HepG2 (cell line): ENCODE data around the gene STIP1. TPM values are rescaled to one million over a fixed set of nuclear protein-coding genes. Genes with fewer than 3 reads are reported as not detected.

Experiments used
- AHR ChIP-seq: IDR thresholded peaks from 2 replicates; pipeline ENCODE4 v1.6.1; 2018; ENCODE audit warnings: missing genetic modification reagents, missing compliant biosample characterization
- ATF6 ChIP-seq: sonication (generic); formaldehyde crosslinking; conservative IDR thresholded peaks from 2 replicates; pipeline ENCODE4 v1.4.0; 2020; ENCODE audit warnings: missing genetic modification reagents
- ATM ChIP-seq: fragments of 450-650 bp; IDR thresholded peaks from 2 replicates; pipeline ENCODE4 v1.7.1; 2017; ENCODE audit warnings: mild to moderate bottlenecking, borderline replicate concordance
- CEBPG ChIP-seq: IDR thresholded peaks from 2 replicates; pipeline ENCODE4 v1.6.1; 2016
- FOXJ3 ChIP-seq: sonication (generic); formaldehyde crosslinking; IDR thresholded peaks from 2 replicates; pipeline ENCODE4 v1.4.0; 2020; ENCODE audit warnings: missing genetic modification reagents, mild to moderate bottlenecking, borderline replicate concordance
- MLXIP ChIP-seq: sonication (generic); formaldehyde crosslinking; IDR thresholded peaks from 2 replicates; pipeline ENCODE4 v1.9.0; 2021; ENCODE audit warnings: missing genetic modification reagents, borderline replicate concordance
- NR2C2 ChIP-seq: sonication (generic); formaldehyde crosslinking; IDR thresholded peaks from 2 replicates; pipeline ENCODE4 v1.4.0; 2020; ENCODE audit warnings: missing genetic modification reagents, mild to moderate bottlenecking, moderate library complexity, borderline replicate concordance
- RAD51 ChIP-seq: fragments of 450-650 bp; IDR thresholded peaks from 2 replicates; pipeline ENCODE4 v1.6.1; 2016; ENCODE audit warnings: borderline replicate concordance
- RARA ChIP-seq: IDR thresholded peaks from 2 replicates; pipeline ENCODE4 v1.6.1; 2016; ENCODE audit warnings: missing genetic modification reagents, missing compliant biosample characterization
- SCMH1 ChIP-seq: sonication (generic); formaldehyde crosslinking; IDR thresholded peaks from 2 replicates; pipeline ENCODE4 v1.9.0; 2021; ENCODE audit warnings: missing genetic modification reagents, mild to moderate bottlenecking, borderline replicate concordance
- SETDB1 ChIP-seq: sonication (generic); formaldehyde crosslinking; IDR thresholded peaks from 2 replicates; pipeline ENCODE4 v1.5.1; 2020; ENCODE audit warnings: missing genetic modification reagents, mild to moderate bottlenecking, borderline replicate concordance
- SIX4 ChIP-seq: sonication (generic); formaldehyde crosslinking; IDR thresholded peaks from 2 replicates; pipeline ENCODE4 v1.4.0; 2020; ENCODE audit warnings: missing genetic modification reagents
- ZBTB44 ChIP-seq: sonication (generic); formaldehyde crosslinking; IDR thresholded peaks from 2 replicates; pipeline ENCODE4 v1.4.0; 2020; ENCODE audit warnings: missing genetic modification reagents
- ZBTB46 ChIP-seq: sonication (generic); formaldehyde crosslinking; IDR thresholded peaks from 2 replicates; pipeline ENCODE4 v1.4.0; 2020; ENCODE audit warnings: mild to moderate bottlenecking, missing genetic modification reagents, borderline replicate concordance
- ZFP1 ChIP-seq: IDR thresholded peaks from 2 replicates; pipeline ENCODE4 v1.6.1; 2016
- ZFP91 ChIP-seq: sonication (generic); formaldehyde crosslinking; IDR thresholded peaks from 2 replicates; pipeline ENCODE4 v1.9.0; 2022; ENCODE audit warnings: missing genetic modification reagents, mild to moderate bottlenecking, borderline replicate concordance
- ZKSCAN5 ChIP-seq: sonication (generic); formaldehyde crosslinking; IDR thresholded peaks from 2 replicates; pipeline ENCODE4 v1.5.1; 2020; ENCODE audit warnings: mild to moderate bottlenecking, missing genetic modification reagents
- ZNF614 ChIP-seq: IDR thresholded peaks from 2 replicates; pipeline ENCODE4 v1.6.1; 2018; ENCODE audit warnings: missing biosample characterization, missing genetic modification reagents, inconsistent platforms, borderline replicate concordance
- ZSCAN31 ChIP-seq: sonication (generic); formaldehyde crosslinking; IDR thresholded peaks from 2 replicates; pipeline ENCODE4 v1.5.0; 2020; ENCODE audit warnings: low read depth, mild to moderate bottlenecking, missing genetic modification reagents
- polyA plus RNA-seq, 8 experiments: library from polyadenylated mRNA; depleted of rRNA in 3 of 8; stranded (reverse) in 7 of 8; unstranded in 1 of 8; fragments of >200 nt; fragmentation: Illumina TruSeq in 4 of 8; extraction: Trizol in 4 of 8; gene quantifications; 2 replicates each; pipeline versions ENCODE4 v1.2.1 to v1.2.3, GENCODE V29; 2011 to 2016; ENCODE audit warnings: low read depth in 4 of 8, missing spikeins in 1 of 8, mixed read lengths in 1 of 8; ENCODE audit not compliant: insufficient read depth in 1 of 8
- total RNA-seq, 5 experiments: library from RNA; depleted of rRNA; stranded (reverse); fragments of >200 nt; fragmentation: Illumina TruSeq; extraction: Trizol; gene quantifications; 2 replicates each; pipeline ENCODE4 v1.2.3, GENCODE V29; 2016; ENCODE audit warnings: low read depth in 1 of 5

Gene STIP1
- total and polyA plus RNA-seq, 2 of the 13 experiments (the other 11 are each of a cell fraction or from before 2014, with no cell fraction given), result 81.1 to 217 TPM

- TF ChIP-seq ZFP91 (CRISPR knock-in tag), result peak; percentile 95
- TF ChIP-seq ATM, result no peak
- no peak for TF ChIP-seq RAD51
- peak; percentile 42; the same call in 1 of the 2 replicates for TF ChIP-seq AHR (CRISPR knock-in tag)
- peak; percentile 55 for TF ChIP-seq ZSCAN31 (CRISPR knock-in tag)
- TF ChIP-seq ZFP1, result no peak
- peak; percentile 40; the same call in 1 of the 2 replicates for TF ChIP-seq ZNF614 (CRISPR knock-in tag)
- TF ChIP-seq SCMH1 (CRISPR knock-in tag), result no peak
- no peak; the same call in 1 of the 2 replicates for TF ChIP-seq ZBTB44 (CRISPR knock-in tag)
- no peak for TF ChIP-seq ZKSCAN5 (CRISPR knock-in tag)
- TF ChIP-seq NR2C2, result peak; percentile 60; the same call in 1 of the 2 replicates
- TF ChIP-seq SETDB1 (CRISPR knock-in tag), result no peak
- TF ChIP-seq SIX4 (CRISPR knock-in tag), result no peak
- no peak; the same call in 1 of the 2 replicates for TF ChIP-seq MLXIP
- 0 out of 2 replicates have a peak, but pooled peaks have one; percentile 50 for TF ChIP-seq FOXJ3 (CRISPR knock-in tag)
- no peak for TF ChIP-seq ZBTB46 (CRISPR knock-in tag)
- TF ChIP-seq RARA (CRISPR knock-in tag), result peak; percentile 30
- no peak for TF ChIP-seq CEBPG
- peak; percentile 10; the same call in 1 of the 2 replicates for TF ChIP-seq ATF6 (CRISPR knock-in tag)
These were observed 19.9 kb upstream of the STIP1 start, which contains the start of gene MACROD1 (continued) for GRCh38 chr11:64165842-64166635.
